Activated naive CD8-positive, alpha-beta T cell treated with anti-CD3 and anti-CD28 coated beads, Interleukin-2, amount 50 U/mL, for 24 hours (primary cell): ENCODE measurements around the gene SKIDA1.

Experiments
- ATAC-seq: fragments of 150-1000 bp; cut with Tn5 transposase; one replicate; pipeline ENCODE4 v1.10.0; 2021
- DNase-seq: peaks from one replicate; pipeline ENCODE4 v3.0.0; 2021
- H3K27ac Mint-ChIP-seq: one replicate; pipeline ENCODE4 v1.8.0; 2021; ENCODE audit warnings: mild to moderate bottlenecking, mixed read lengths
- H3K27me3 Mint-ChIP-seq: one replicate; pipeline ENCODE4 v1.8.0; 2021; ENCODE audit warnings: mixed read lengths
- H3K36me3 Mint-ChIP-seq: one replicate; pipeline ENCODE4 v1.8.0; 2021; ENCODE audit warnings: low read depth, mixed read lengths
- H3K4me1 Mint-ChIP-seq: one replicate; pipeline ENCODE4 v1.8.0; 2021; ENCODE audit warnings: mixed read lengths
- H3K4me3 Mint-ChIP-seq: one replicate; pipeline ENCODE4 v1.8.0; 2021; ENCODE audit warnings: mild to moderate bottlenecking, moderate library complexity, mixed read lengths
- H3K9me3 Mint-ChIP-seq: one replicate; pipeline ENCODE4 v1.8.0; 2021; ENCODE audit warnings: mixed read lengths

SKIDA1 gene

DNA sequence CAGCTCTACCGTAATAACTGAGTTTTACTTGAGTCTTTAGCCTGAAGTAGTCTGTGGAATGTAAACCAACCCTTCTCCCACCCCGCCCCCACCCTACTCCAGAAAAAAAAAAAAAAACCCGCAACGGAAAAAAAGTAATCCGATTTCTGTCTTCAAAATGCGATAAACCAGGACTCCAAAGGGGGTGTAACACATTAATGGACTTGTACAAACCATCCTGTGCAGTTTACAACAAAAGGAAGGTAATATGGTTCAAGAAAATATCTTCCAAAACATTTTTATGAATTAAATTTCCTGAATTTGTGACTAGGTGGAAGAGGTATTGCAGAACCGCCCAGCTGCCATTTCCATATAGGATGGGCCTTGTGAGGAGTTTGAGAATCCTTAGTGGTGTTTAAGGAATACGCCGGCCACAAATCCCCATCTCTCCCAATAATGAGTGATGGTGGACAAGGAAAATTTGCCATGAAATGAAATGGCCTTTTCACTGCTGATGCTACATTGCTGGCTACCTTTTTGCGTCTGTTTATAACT, 10.6 kb downstream of the SKIDA1 start:
- peaks cover 75% of the 10 kb centered on the region for H3K27me3 Mint-ChIP-seq

DNA sequence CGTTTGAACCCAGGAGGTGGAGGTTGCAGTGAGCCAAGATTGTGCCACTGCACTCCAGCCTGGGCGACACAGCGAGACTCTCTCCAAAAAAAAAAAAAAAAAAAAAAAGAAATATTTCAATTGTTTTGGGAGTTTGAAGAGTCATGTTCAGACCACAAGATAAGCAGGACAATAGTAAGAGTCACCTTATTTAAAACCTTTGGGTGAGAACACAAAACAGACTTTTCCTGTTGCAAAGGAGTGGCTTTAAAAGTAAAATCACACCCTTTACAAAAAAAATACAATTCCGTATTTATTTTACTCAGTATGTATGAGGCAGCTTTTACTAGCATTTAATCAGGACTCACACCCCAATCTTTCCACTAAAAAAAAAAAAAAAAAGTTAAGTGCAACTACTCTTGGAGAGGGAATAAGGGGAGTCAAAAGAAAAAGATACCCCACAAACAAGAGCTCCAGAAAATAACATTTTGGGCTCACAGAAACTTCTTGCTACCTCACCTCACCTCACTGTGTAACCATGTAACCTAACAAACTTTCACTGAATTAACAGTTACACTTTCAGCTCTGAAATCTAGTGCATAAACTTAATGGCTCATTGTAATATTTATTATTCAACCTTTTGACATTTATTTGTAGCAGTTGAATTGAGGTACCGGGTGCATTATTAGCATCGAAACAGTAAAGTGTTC, 11.2 kb downstream of the SKIDA1 start:
- no peak for DNase-seq
- H3K36me3 Mint-ChIP-seq = no peaks in the 10 kb centered on the region
- no peak overlapping the region for H3K4me3 Mint-ChIP-seq
- peaks cover 70% of the 10 kb centered on the region for H3K27me3 Mint-ChIP-seq
- no peak for ATAC-seq
- no peaks in the 10 kb centered on the region for H3K9me3 Mint-ChIP-seq
- H3K4me1 Mint-ChIP-seq = peaks cover 19% of the 10 kb centered on the region
- no peak overlapping the region for H3K27ac Mint-ChIP-seq

More for the DNA sequence above, 10.6 kb downstream of the SKIDA1 start:
- Mint-ChIP-seq H3K9me3 (no peaks in the 10 kb centered on the region), H3K27ac (no peak overlapping the region), H3K4me3 (no peak overlapping the region), H3K36me3 (no peaks in the 10 kb centered on the region), H3K4me1 (peaks cover 25% of the 10 kb centered on the region)
- DNase-seq (no peak), ATAC-seq (no peak)

DNA sequence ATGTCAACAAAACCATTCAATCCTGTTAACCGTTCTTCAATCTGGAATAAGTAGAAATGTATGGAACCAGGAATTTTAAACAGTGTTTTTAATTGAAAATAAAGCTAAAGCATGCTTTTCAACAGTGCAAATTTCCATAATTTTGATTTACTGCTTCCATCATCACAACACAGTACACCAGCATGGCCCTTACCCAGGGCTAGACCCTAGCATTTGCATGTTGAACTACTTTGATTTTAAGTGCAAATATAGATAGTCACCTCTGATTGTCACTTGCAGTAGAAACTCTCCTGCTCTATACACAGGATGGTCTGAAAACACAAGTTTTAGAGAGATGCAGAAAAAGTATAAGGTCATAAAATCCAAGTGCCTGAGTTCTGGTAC, 12.1 kb downstream of the SKIDA1 start:
- no peak for DNase-seq
- no peaks in the 10 kb centered on the region for H3K36me3 Mint-ChIP-seq
- H3K27ac Mint-ChIP-seq = no peak overlapping the region
- H3K4me1 Mint-ChIP-seq = peaks cover 10% of the 10 kb centered on the region
- no peak overlapping the region for H3K4me3 Mint-ChIP-seq
- peaks cover 67% of the 10 kb centered on the region for H3K27me3 Mint-ChIP-seq
- no peaks in the 10 kb centered on the region for H3K9me3 Mint-ChIP-seq
- ATAC-seq = no peak

DNA sequence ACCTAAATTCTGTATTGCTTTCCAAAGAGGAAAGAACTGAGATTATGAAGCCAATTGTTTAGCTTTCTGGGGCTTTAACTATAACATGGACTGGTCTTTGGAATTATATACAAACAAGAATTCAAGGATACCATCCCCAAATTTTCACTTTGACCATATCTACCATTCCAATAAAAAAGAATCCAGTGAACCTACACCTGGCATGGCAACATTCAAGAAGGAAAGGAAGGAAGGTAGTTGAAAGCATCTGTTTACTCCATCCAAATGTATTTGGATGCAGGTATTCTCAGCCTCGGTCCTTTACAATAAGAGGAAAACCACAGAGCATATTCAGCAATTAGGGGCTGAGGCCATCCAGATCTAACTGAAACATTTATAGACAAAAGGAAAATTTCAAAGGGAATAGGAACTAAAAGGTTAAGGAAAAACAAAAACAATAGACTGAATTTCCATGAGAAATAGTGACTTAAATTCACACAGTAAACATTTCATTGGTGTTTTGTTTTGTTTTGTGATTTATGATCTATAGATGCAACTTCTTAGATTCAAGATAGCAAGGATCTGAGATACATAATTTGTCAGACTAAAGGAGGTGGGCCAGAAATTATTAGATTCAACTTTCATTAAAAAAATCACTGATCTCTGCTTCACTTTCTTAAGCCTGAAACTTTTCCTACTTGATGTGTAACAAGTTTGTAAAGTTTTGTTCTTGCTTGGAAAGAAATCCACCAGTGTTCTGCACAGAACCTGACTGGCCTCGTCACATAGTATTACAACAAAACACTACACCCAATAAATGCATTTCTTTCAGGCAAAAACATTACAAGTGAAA, 12.7 kb downstream of the SKIDA1 start:
- H3K27ac Mint-ChIP-seq = no peak overlapping the region
- ATAC-seq = no peak
- no peak for DNase-seq
- no peaks in the 10 kb centered on the region for H3K9me3 Mint-ChIP-seq
- no peaks in the 10 kb centered on the region for H3K36me3 Mint-ChIP-seq
- H3K4me1 Mint-ChIP-seq = peaks cover 4% of the 10 kb centered on the region
- peaks cover 63% of the 10 kb centered on the region for H3K27me3 Mint-ChIP-seq
- no peak overlapping the region for H3K4me3 Mint-ChIP-seq

DNA sequence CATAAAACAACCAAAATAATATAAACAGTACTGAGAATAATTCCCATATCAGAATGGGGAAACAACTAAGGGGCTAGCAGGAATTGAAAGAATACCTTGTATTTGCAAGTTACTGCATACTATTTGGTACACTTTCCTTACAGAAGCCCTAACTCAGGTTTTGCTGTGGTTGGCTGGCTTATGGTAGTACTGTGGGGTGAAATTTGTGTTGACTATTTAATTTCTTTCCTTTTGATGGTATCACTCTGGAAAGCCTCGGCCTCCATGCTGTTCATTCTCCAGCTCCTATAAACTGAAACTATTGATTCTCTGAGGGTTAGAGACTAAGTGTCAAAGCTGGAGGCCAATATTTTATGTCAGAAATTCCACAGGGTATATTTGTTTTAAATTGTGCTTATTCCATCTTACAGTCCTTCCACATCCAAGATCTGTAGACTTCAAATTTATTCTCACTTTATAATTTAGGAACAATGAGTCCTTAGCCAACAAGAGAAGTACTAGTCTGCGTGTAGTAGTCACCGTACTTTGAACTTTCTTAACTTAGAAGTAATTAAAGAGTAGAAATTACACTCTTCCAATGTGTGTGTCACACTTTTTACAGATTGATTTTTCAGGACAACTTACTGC, 13.4 kb downstream of the SKIDA1 start:
- DNase-seq = no peak
- Mint-ChIP-seq H3K4me3 (no peak overlapping the region), H3K36me3 (no peaks in the 10 kb centered on the region), H3K9me3 (no peaks in the 10 kb centered on the region), H3K4me1 (no peaks in the 10 kb centered on the region), H3K27me3 (peaks cover 65% of the 10 kb centered on the region), H3K27ac (no peak overlapping the region)
- ATAC-seq = no peak

DNA sequence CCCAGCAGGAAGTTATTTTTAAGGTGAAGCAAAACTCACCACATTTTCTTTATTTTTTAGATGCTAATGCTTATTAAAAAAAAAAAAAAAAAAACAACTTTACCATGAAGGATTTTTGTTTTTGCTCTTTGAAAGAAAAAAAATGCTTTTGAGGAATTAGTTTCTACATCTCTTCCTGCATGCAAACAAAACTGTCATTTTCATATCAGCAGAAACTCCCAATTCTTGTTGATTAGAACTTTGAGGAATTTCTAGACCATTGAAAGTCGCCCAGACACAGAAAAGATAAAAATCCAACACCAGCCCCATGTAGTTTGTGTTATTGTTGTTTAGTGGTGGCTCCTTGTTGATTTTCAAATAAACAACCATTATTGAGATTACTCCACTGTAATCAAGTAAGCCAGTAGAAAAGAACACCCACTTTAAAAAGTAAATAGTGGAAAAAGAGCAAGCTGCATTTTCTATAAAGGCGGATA, 14.3 kb downstream of the SKIDA1 start:
- H3K9me3 Mint-ChIP-seq = no peaks in the 10 kb centered on the region
- H3K4me1 Mint-ChIP-seq = no peaks in the 10 kb centered on the region
- no peaks in the 10 kb centered on the region for H3K36me3 Mint-ChIP-seq
- DNase-seq (no peak), ATAC-seq (no peak)
- no peak overlapping the region for H3K4me3 Mint-ChIP-seq
- no peak overlapping the region for H3K27ac Mint-ChIP-seq
- peaks cover 71% of the 10 kb centered on the region for H3K27me3 Mint-ChIP-seq

DNA sequence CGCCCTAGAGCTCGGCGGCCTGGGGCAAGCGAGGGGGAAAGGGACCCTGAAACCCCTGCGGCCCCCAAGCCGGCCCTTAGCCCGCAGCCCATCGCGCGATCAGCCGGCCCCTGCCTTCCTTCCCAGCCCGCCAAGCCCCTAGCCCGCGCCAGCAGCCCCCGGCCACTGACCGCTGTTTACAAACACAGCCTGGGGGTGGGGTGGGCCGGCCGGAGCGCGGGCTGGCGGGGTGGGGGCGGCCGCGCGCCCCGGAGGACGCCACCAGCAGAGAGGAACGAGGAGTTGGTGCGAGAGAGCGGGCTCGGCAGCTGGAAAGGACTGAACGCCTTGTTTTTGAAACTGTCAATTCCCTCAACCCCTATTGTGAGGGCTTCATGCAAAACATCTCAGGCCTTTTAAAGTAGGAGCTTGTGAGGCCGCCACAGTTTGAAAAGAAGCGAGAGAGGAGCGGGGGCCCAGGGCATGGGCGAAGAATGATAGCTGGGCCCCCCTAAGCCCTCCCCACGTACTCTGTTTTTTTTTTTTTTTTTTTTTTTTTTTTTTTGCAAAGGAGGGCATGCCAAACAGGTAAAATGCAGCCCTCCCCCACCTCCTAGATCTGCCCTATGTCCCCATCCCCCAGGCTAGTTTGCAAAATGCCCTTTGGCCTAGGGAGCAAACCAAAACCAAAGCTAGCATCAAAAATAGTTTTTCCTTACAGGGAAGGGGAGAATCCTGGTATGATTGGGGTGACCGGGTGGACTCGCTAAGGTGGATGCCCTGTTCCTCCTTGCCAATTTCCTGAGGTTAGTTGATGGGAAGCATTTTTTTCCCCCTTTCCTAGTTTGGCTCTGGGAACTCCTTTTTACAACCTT, 15.0 kb downstream of the SKIDA1 start:
- H3K27me3 Mint-ChIP-seq = peaks cover 68% of the 10 kb centered on the region

DNA sequence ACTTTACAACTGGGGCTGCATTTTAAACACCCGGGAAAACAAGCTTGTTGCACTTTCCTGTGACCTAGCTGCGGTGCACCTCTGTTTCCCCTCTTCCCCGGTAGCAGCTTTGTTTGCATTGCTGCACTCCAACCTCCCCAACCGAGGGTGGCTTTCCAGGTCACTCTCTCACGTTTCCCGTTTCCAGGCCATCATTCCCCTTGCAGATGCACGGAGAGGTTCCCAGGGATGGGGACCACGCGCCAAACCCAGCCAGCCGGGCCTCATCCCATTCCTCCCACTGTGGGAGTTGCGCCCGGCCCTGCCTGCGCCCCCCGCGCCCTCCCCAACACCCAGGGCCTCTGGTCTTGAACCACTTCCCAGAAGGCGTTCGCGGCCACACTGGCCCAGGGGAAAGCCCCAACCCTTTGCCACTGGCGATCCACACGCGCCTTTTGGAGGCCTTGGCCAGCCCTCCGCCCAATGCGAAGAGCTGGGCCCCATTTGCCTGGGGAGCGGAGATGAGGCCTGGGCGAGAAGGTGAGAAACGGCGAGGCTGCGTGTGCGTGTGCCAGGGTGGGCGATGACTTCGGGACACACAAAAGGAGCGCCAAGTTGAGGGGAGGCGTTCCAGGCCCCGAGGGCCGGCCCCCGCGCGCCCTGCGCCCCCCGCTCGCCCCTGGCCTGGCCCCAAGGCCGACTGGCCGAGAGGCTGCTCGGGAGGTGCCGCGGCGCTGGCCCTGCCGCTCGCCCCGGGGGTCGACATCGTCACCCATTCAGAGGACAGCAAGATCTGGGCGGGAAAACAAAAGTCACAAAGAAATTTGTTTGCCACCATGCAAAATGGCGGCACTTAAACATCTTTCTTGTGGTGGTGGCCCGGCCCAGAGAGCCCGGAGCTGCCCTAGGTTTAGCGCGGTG, 15.9 kb downstream of the SKIDA1 start:
- H3K4me1 Mint-ChIP-seq = no peaks in the 10 kb centered on the region
- no peaks in the 10 kb centered on the region for H3K9me3 Mint-ChIP-seq
- peaks cover 64% of the 10 kb centered on the region for H3K27me3 Mint-ChIP-seq
- no peak overlapping the region for H3K27ac Mint-ChIP-seq
- no peak for DNase-seq
- ATAC-seq = no peak
- H3K36me3 Mint-ChIP-seq = no peaks in the 10 kb centered on the region
- no peak overlapping the region for H3K4me3 Mint-ChIP-seq

More for the DNA sequence above, 15.0 kb downstream of the SKIDA1 start:
- H3K36me3 Mint-ChIP-seq = no peaks in the 10 kb centered on the region
- DNase-seq (no peak), ATAC-seq (no peak)
- no peaks in the 10 kb centered on the region for H3K4me1 Mint-ChIP-seq
- no peak overlapping the region for H3K27ac Mint-ChIP-seq
- no peaks in the 10 kb centered on the region for H3K9me3 Mint-ChIP-seq
- H3K4me3 Mint-ChIP-seq = no peak overlapping the region

DNA sequence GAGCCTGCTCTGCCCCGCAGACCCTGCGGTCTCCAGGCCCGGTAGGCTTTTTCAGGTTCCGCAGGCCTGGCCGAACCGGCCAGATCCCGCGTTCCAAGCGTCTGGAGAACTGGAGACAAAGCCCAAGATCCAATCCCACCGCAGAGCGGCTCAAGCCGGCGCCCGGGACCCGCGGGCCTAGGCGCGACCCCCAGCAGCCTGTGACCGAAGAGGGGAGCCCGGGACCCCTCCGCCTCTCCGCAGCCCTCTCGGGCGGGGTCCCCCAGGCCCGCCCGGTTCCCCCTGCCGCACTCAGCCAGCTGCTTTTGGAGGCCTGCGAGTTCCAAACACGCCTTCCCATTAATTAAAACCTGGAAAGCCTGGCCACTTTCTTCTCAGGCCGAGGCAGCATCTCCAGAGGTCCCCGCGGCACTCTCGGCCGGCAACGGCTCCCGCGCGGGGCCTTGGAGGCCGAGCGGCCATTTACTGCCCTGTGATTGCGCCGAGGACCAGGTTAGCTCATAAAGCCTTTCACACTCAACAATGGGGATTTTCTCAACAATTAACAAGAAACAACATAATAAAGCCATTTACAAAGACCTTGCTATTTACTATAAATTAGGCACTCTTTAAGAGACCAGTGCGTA, 16.7 kb downstream of the SKIDA1 start:
- Mint-ChIP-seq H3K36me3 (no peaks in the 10 kb centered on the region), H3K4me3 (no peak overlapping the region), H3K27ac (no peak overlapping the region), H3K4me1 (no peaks in the 10 kb centered on the region), H3K9me3 (no peaks in the 10 kb centered on the region), H3K27me3 (peaks cover 61% of the 10 kb centered on the region)
- DNase-seq (no peak), ATAC-seq (no peak)

DNA sequence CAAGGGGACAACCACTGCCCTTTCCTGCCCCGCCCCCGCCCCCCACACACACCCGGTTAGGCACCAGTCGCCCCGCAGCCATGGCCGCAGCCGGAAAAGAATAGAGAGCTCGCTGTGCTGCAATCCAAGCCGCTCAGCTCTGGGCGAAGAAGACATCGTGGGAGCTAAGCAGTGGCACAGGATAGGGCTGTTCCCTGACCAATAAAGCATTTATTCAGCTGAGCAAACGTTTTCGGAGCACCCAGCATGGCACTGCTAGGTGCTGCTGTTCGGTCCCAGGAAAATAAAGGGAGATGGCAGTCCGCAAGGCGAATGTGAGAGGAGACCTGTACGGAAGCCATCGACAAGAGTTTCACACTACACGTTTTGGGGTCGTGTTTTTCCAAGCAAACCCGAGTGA, 18.3 kb downstream of the SKIDA1 start:
- Mint-ChIP-seq H3K27ac (no peak overlapping the region), H3K36me3 (no peaks in the 10 kb centered on the region), H3K9me3 (no peaks in the 10 kb centered on the region), H3K4me1 (no peaks in the 10 kb centered on the region), H3K27me3 (peaks cover 60% of the 10 kb centered on the region), H3K4me3 (no peak overlapping the region)
- ATAC-seq = no peak
- DNase-seq = no peak

DNA sequence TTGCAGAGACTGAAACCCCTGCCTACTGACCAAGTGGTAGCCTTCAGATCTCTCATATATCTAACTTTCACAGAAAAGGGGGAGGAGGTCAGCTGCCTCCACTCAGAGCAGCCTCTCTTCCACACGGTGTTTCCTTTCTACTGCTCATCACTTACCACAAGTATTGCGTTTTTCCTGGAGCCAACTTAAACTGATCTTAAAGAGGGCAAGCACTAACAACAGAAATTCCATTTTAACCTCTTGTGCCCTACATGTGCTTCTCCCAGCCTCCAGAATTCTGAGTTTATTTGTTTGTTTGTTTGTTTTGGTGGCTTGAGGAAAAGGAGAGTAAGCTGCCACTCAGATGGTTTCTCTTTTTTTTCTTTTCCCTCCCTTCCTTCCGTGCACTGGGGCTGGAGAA, 19.1 kb downstream of the SKIDA1 start:
- ATAC-seq (no peak), DNase-seq (no peak)
- Mint-ChIP-seq H3K27ac (no peak overlapping the region), H3K36me3 (no peaks in the 10 kb centered on the region), H3K4me3 (no peak overlapping the region), H3K27me3 (peaks cover 57% of the 10 kb centered on the region), H3K4me1 (no peaks in the 10 kb centered on the region), H3K9me3 (no peaks in the 10 kb centered on the region)

DNA sequence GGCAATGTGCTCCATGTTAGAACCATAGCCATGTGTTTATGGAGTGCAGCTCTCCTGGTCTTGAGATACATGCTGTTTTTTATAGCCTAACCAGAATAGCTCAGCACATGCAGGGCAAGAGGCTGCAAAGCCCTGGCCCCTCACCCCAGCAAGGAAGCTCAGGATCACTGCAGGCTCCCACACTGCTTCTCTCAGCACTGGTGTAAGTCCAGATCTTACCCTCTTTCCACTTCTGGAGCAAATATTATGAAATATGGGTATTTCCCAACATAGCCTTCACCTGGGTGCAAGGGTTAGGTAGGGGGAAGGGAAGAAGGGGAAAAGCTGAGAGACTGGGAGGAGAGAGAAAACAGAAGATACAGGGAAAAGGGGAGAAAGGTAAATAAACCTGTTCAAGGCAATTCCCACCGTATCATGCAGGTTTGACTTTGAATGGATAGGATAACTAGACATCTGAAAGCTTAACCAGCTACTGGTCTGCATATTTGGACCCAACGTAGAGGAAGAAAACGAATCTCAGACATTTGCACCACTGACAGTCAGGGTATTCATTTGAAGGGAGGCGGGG, 19.7 kb downstream of the SKIDA1 start:
- no peak for DNase-seq
- Mint-ChIP-seq H3K4me3 (no peak overlapping the region), H3K36me3 (no peaks in the 10 kb centered on the region), H3K4me1 (no peaks in the 10 kb centered on the region), H3K27ac (no peak overlapping the region), H3K9me3 (no peaks in the 10 kb centered on the region), H3K27me3 (peaks cover 60% of the 10 kb centered on the region)
- no peak for ATAC-seq

DNA sequence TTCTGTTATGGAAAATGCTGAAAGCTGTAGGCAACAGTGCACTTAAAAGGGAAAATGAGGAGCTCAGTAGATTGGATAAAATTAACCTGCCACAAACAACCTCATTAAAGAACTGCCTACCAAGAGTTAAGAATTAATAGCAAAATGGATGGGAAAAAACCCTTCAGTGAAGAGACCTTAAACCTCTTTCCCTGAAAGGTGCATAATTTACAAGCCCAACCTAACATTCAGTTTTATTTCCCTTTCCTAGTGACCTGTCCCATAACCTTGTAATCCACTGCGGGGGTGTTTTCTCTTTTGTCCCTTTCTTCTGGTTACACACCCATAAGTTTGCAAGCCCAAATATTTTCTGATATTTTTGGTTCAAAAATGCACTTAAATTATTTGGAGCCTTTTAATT, 21.9 kb downstream of the SKIDA1 start:
- Mint-ChIP-seq H3K9me3 (no peaks in the 10 kb centered on the region), H3K27ac (no peak overlapping the region), H3K36me3 (no peaks in the 10 kb centered on the region), H3K4me3 (no peak overlapping the region), H3K4me1 (no peaks in the 10 kb centered on the region), H3K27me3 (peaks cover 73% of the 10 kb centered on the region)
- ATAC-seq (no peak), DNase-seq (no peak)
